GM19467 (cell line): ENCODE results near the gene MED13L.
A peak's percentile ranks its signal among the peaks of the same experiment; 100 is the strongest.

ENCODE experiments used
- ATAC-seq: cut with Tn5 transposase; IDR thresholded peaks from one replicate; pipeline ENCODE4 v1.9.1; 2021; ENCODE audit warnings: mild to moderate bottlenecking, moderate library complexity; ENCODE audit not compliant: unreplicated experiment

The MED13L gene

GRCh38 chr12:116216022-116216756 lies 61.3 kb downstream of the MED13L start:
- no peak for ATAC-seq

- no peak for ATAC-seq
Observed at GRCh38 chr12:116215023-116215422, 62.5 kb downstream of the MED13L start.

- ATAC-seq, result no peak
Observed at GRCh38 chr12:116213885-116214527, 63.5 kb downstream of the MED13L start.

- no peak for ATAC-seq
Observed at GRCh38 chr12:116213014-116213413, 64.5 kb downstream of the MED13L start.

- no peak for ATAC-seq
Observed at GRCh38 chr12:116210762-116211161, 66.7 kb downstream of the MED13L start.

- ATAC-seq, result no peak
Observed at GRCh38 chr12:116210131-116210530, 67.4 kb downstream of the MED13L start.

- ATAC-seq, result no peak
Observed at GRCh38 chr12:116209503-116209902, 68.0 kb downstream of the MED13L start.

GRCh38 chr12:116207274-116207673 lies 70.2 kb downstream of the MED13L start:
- no peak for ATAC-seq

GRCh38 chr12:116206828-116207227 lies 70.7 kb downstream of the MED13L start:
- no peak for ATAC-seq

GRCh38 chr12:116204785-116205184 lies 72.7 kb downstream of the MED13L start:
- no peak for ATAC-seq

GRCh38 chr12:116204169-116204568 lies 73.3 kb downstream of the MED13L start:
- ATAC-seq, result no peak

GRCh38 chr12:116202940-116203339 lies 74.6 kb downstream of the MED13L start:
- ATAC-seq, result no peak

GRCh38 chr12:116202433-116202832 lies 75.1 kb downstream of the MED13L start:
- no peak for ATAC-seq

GRCh38 chr12:116201908-116202307 lies 75.6 kb downstream of the MED13L start:
- ATAC-seq, result no peak

- no peak for ATAC-seq
Observed at GRCh38 chr12:116201359-116201758, 76.1 kb downstream of the MED13L start.

- ATAC-seq, result no peak
Observed at GRCh38 chr12:116200812-116201211, 76.7 kb downstream of the MED13L start.

GRCh38 chr12:116199160-116199706 lies 78.3 kb downstream of the MED13L start:
- ATAC-seq, result no peak

- no peak for ATAC-seq
Observed at GRCh38 chr12:116196752-116197718, 80.5 kb downstream of the MED13L start.

GRCh38 chr12:116196226-116196625 lies 81.3 kb downstream of the MED13L start:
- ATAC-seq, result no peak

GRCh38 chr12:116194935-116195431 lies 82.5 kb downstream of the MED13L start:
- peak; percentile 81 for ATAC-seq

GRCh38 chr12:116189692-116190091 lies 87.8 kb downstream of the MED13L start:
- no peak for ATAC-seq
